Measurements from ENCODE around the gene NCOA7. TPM values are rescaled to one million over a fixed set of nuclear protein-coding genes. Genes with fewer than 3 reads are reported as not detected.

NCOA7 gene
- total RNA-seq, 3 donors from 2014 or later: 47.8 to 58.8 (median 57.8) TPM

DNA sequence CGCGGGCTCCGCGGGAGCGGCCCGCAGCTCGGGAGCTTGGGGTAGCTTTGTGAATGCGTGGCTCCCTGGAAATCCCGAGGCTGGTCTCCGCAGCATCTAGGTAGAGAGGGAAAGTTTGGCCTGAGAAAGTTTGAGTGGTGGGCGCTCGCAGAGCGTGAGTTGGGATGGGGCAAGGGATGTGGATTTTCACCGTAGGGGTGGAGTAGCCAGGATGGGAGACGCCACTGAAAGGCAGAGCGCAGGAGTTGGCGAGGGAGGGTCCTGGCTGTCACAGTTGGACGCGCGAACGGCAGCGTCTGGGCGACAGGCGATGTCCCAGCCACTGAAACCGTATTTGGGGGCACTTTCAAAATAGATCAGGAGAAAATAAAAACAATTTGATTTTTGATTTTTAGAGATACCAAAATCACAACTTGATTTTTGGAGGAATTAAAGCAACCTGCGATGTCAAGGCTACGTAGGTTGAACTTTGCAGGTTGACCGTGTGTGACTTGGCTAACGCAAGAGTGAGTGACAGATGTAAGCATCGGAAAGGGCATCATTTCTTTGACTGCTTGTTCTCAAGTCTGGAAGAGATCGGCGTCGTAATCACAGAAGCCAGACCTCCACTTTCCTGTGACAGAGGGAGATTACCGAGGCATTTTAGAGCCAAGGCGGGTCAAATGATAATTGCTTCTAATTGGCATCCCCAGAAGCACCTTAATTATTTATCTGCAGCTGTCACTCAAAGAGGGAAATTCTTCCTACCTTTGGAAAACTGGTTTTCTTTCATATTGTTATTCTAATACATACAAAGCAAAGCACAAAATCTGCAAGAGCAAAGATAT, 40.7 kb upstream of the NCOA7 start:
- Mint-ChIP-seq H3K4me1 (ENCODE audit: low read depth) (peaks cover 36% of the 10 kb centered on the region), H3K4me3 (peak overlapping the region; percentile 86), H3K9me3 (no peaks in the 10 kb centered on the region), H3K36me3 (ENCODE audit: insufficient read depth) (no peaks in the 10 kb centered on the region), H3K27me3 (ENCODE audit: low read depth) (peaks cover 60% of the 10 kb centered on the region)
- DNase-seq: no peak
- no peak for ATAC-seq

- Mint-ChIP-seq H3K27me3 (ENCODE audit: low read depth) (peaks cover 59% of the 10 kb centered on the region), H3K4me1 (ENCODE audit: low read depth) (peaks cover 36% of the 10 kb centered on the region), H3K36me3 (ENCODE audit: insufficient read depth) (no peaks in the 10 kb centered on the region), H3K4me3 (peak overlapping the region; percentile 86), H3K9me3 (no peaks in the 10 kb centered on the region)
- DNase-seq (no peak), ATAC-seq (no peak)
Observed at GRCh38 chr6:125750692-125751333, 39.9 kb upstream of the NCOA7 start.

GRCh38 chr6:125751334-125751916, 39.3 kb upstream of the NCOA7 start:
- H3K4me3 Mint-ChIP-seq: no peak overlapping the region
- H3K27me3 Mint-ChIP-seq (ENCODE audit: low read depth): peaks cover 53% of the 10 kb centered on the region
- no peaks in the 10 kb centered on the region for H3K36me3 Mint-ChIP-seq (ENCODE audit: insufficient read depth)
- DNase-seq (no peak), ATAC-seq (no peak)
- no peaks in the 10 kb centered on the region for H3K9me3 Mint-ChIP-seq
- peaks cover 32% of the 10 kb centered on the region for H3K4me1 Mint-ChIP-seq (ENCODE audit: low read depth)

GRCh38 chr6:125752773-125753172, 38.0 kb upstream of the NCOA7 start:
- ATAC-seq (no peak), DNase-seq (no peak)
- Mint-ChIP-seq H3K4me3 (no peak overlapping the region), H3K9me3 (no peaks in the 10 kb centered on the region), H3K36me3 (ENCODE audit: insufficient read depth) (no peaks in the 10 kb centered on the region), H3K27me3 (ENCODE audit: low read depth) (peaks cover 50% of the 10 kb centered on the region), H3K4me1 (ENCODE audit: low read depth) (peaks cover 22% of the 10 kb centered on the region)

DNA sequence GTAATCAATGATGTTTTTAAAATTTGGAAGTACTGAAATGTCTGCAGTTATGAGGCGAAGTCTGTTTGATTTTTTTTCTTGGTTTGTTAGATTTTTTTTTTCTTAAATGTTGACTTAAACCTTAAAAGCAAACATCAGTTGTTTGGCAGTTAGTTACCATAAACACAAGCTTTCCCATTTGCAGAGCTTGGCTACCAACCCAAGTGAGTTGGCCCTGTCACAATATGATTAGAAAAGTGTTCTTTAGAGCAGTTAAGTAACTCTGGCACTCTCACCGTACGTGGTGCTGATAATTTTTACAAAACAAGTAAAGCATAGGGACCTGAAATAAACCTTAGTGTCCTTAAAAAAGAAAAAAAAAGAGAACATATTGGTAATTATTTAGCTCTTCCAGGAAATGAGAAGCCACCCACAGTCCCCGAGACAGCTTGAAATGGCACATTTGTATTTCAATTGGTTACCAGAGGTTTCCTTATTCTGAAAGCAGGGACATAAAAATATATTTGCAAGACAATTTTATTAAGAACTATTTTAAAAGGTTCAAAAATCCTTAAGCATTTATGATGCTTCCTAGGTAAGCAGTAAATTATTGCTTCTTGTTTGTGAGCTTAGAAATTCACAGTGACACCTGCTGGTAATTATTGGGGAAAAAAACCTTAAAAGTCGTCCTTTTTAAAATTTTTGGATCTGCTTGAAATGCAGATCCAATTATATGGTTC, 37.4 kb upstream of the NCOA7 start:
- Mint-ChIP-seq H3K4me1 (ENCODE audit: low read depth) (peaks cover 19% of the 10 kb centered on the region), H3K4me3 (no peak overlapping the region), H3K36me3 (ENCODE audit: insufficient read depth) (no peaks in the 10 kb centered on the region), H3K9me3 (no peaks in the 10 kb centered on the region), H3K27me3 (ENCODE audit: low read depth) (peaks cover 48% of the 10 kb centered on the region)
- ATAC-seq (no peak), DNase-seq (no peak)

DNA sequence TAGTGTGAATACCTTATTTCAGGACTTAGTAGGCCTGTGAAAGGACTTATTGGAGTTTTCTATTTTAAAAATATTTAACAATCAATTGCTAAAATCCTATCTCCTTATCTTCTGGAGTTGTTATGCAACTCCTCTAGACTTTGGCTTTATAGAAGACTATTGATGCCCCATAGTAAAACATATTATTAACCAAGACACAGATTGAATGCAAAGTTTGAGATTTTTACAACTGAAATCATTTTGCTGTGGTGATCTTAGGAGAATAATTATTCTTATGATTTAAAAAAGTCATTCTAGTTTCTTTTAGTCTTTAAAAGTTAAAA, 36.9 kb upstream of the NCOA7 start:
- peaks cover 15% of the 10 kb centered on the region for H3K4me1 Mint-ChIP-seq (ENCODE audit: low read depth)
- no peaks in the 10 kb centered on the region for H3K9me3 Mint-ChIP-seq
- peaks cover 45% of the 10 kb centered on the region for H3K27me3 Mint-ChIP-seq (ENCODE audit: low read depth)
- no peak for ATAC-seq
- DNase-seq: no peak
- no peak overlapping the region for H3K4me3 Mint-ChIP-seq
- no peaks in the 10 kb centered on the region for H3K36me3 Mint-ChIP-seq (ENCODE audit: insufficient read depth)

GRCh38 chr6:125754566-125754965, 36.2 kb upstream of the NCOA7 start:
- Mint-ChIP-seq H3K27me3 (ENCODE audit: low read depth) (peaks cover 51% of the 10 kb centered on the region), H3K4me1 (ENCODE audit: low read depth) (peaks cover 15% of the 10 kb centered on the region), H3K36me3 (ENCODE audit: insufficient read depth) (peaks cover 2% of the 10 kb centered on the region)

GRCh38 chr6:125759184-125759902, 31.4 kb upstream of the NCOA7 start:
- H3K4me1 Mint-ChIP-seq (ENCODE audit: low read depth): no peaks in the 10 kb centered on the region

More at GRCh38 chr6:125754566-125754965, 36.2 kb upstream of the NCOA7 start:
- DNase-seq: no peak
- no peak for ATAC-seq
- no peaks in the 10 kb centered on the region for H3K9me3 Mint-ChIP-seq
- no peak overlapping the region for H3K4me3 Mint-ChIP-seq

GRCh38 chr6:125759959-125760457, 30.8 kb upstream of the NCOA7 start:
- Mint-ChIP-seq H3K9me3 (no peaks in the 10 kb centered on the region), H3K27me3 (ENCODE audit: low read depth) (peaks cover 38% of the 10 kb centered on the region), H3K4me1 (ENCODE audit: low read depth) (no peaks in the 10 kb centered on the region), H3K4me3 (no peak overlapping the region), H3K36me3 (ENCODE audit: insufficient read depth) (peaks cover 5% of the 10 kb centered on the region)
- no peak for DNase-seq
- ATAC-seq: no peak

More at GRCh38 chr6:125759184-125759902, 31.4 kb upstream of the NCOA7 start:
- peak overlapping the region; percentile 48 for H3K4me3 Mint-ChIP-seq
- no peaks in the 10 kb centered on the region for H3K9me3 Mint-ChIP-seq
- H3K27me3 Mint-ChIP-seq (ENCODE audit: low read depth): peaks cover 38% of the 10 kb centered on the region
- ATAC-seq (no peak), DNase-seq (no peak)
- H3K36me3 Mint-ChIP-seq (ENCODE audit: insufficient read depth): peaks cover 5% of the 10 kb centered on the region

DNA sequence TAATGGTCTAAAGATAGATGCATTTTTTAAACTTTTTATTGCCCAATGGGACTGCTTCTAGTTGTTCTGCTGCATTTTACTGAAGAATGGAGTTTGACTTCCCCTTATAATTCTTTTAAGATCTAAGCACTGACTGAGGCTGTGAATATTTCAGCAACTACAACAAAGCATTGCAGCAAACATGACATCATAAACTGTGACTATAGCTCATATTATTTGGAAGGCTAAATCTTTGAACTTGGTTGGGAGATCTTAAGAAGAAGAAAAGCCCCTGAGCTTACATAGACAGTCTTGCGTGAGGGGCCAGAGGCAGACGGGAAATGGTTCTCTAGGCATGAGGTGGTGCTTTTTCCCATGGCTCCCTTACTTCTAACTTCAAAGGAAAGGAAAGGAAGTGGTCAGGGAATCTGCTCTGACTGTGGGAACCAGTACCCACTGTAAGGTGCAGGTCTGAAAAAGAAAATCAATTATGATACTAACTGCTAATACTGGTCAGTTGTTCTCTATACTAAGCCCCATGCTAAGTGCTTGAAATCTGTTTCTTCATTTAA, 26.6 kb upstream of the NCOA7 start:
- H3K4me3 Mint-ChIP-seq: no peak overlapping the region
- H3K36me3 Mint-ChIP-seq (ENCODE audit: insufficient read depth): peaks cover 5% of the 10 kb centered on the region
- H3K27me3 Mint-ChIP-seq (ENCODE audit: low read depth): peaks cover 38% of the 10 kb centered on the region
- DNase-seq (no peak), ATAC-seq (no peak)
- no peaks in the 10 kb centered on the region for H3K9me3 Mint-ChIP-seq
- H3K4me1 Mint-ChIP-seq (ENCODE audit: low read depth): no peaks in the 10 kb centered on the region

GRCh38 chr6:125765944-125766343, 24.8 kb upstream of the NCOA7 start:
- Mint-ChIP-seq H3K27me3 (ENCODE audit: low read depth) (peaks cover 34% of the 10 kb centered on the region), H3K4me1 (ENCODE audit: low read depth) (peaks cover 3% of the 10 kb centered on the region), H3K4me3 (no peak overlapping the region), H3K9me3 (no peaks in the 10 kb centered on the region), H3K36me3 (ENCODE audit: insufficient read depth) (no peaks in the 10 kb centered on the region)
- ATAC-seq (no peak), DNase-seq (no peak)

GRCh38 chr6:125766641-125767040, 24.1 kb upstream of the NCOA7 start:
- Mint-ChIP-seq H3K27me3 (ENCODE audit: low read depth) (peaks cover 31% of the 10 kb centered on the region), H3K4me3 (no peak overlapping the region), H3K4me1 (ENCODE audit: low read depth) (peaks cover 3% of the 10 kb centered on the region), H3K36me3 (ENCODE audit: insufficient read depth) (no peaks in the 10 kb centered on the region), H3K9me3 (no peaks in the 10 kb centered on the region)
- DNase-seq: no peak
- no peak for ATAC-seq

DNA sequence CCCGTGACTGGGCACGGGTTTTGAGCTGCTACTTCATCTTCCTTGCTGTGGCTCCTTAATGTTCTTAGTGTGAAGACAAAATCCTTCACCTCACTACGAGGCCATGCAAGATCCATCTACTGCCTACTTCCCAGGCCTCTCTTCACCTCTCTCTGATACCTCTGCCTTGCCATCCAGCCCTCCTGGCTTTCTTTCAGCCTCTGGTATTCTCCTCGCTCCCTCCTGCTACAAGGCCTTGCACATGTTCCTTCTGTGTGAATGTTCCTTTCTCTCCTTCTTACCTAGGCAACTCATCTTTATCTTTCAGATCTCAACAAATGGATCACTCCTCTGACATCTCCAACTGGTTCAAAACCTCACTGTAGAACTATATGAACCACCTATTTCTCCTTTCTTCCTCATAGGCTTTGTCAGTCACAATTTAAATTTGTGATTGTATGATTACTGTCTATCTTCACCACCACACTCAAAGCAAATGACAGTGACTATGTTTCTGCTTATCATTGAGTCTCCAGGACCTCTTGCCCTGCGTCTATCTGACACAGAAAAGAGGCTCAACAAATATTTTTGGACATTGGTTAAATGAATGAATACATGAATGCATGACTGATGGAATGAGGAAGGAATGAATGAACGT, 21.5 kb upstream of the NCOA7 start:
- Mint-ChIP-seq H3K36me3 (ENCODE audit: insufficient read depth) (no peaks in the 10 kb centered on the region), H3K9me3 (no peaks in the 10 kb centered on the region)

More for the DNA sequence above, 21.5 kb upstream of the NCOA7 start:
- DNase-seq (no peak), ATAC-seq (no peak)
- H3K4me1 Mint-ChIP-seq (ENCODE audit: low read depth): peaks cover 9% of the 10 kb centered on the region
- peaks cover 20% of the 10 kb centered on the region for H3K27me3 Mint-ChIP-seq (ENCODE audit: low read depth)
- no peak overlapping the region for H3K4me3 Mint-ChIP-seq

Measured in activated T-cell treated with anti-CD3 and anti-CD28 coated beads, Interleukin-2, amount 50 U/mL, for 4 hours (primary cell).